ENCODE data around the gene CCDC77. TPM values are rescaled to one million over a fixed set of nuclear protein-coding genes. Genes with fewer than 3 reads are reported as not detected.

CCDC77 gene
- total and polyA plus RNA-seq, 2 experiments from 2014 or later = 24.7 to 26.7 TPM

DNA sequence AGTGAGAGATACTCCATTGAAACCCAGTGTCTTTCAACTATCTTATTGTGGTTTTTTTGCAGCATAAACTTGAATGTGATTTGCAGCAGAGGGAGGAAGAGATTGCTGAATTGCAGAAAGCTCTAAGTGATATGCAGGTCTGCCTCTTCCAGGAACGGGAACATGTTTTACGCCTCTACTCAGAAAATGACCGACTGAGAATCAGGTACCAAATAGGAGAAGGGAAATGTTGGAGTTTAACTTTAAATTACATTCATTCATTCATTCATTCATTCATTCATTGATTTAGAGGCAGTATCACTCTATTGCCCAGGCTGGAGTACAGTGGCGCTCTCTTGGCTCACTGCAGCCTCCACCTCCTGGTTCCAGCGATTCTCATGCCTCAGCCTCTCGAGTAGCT is 17.0 kb downstream of the CCDC77 start:
- no peaks in the 10 kb centered on the region for H3K27me3 Mint-ChIP-seq (ENCODE audit: insufficient read depth, low read depth, poor library complexity)
- Histone ChIP-seq H3K9me2 (ENCODE audit: insufficient read depth) (no peaks in the 10 kb centered on the region), H3K36me3 (ENCODE audit: insufficient read depth) (peaks cover 35% of the 10 kb centered on the region), H2AFZ (no peak overlapping the region), H3K4me3 (no peak overlapping the region), H4K20me1 (replicated peaks; ENCODE audit: insufficient read depth) (no peaks in the 10 kb centered on the region; the same call in 1 of the 2 replicates), H3F3A (replicated peaks; ENCODE audit: low read depth) (peaks cover 4% of the 10 kb centered on the region; the same call in 1 of the 2 replicates), H3K27me3 (ENCODE audit: insufficient read depth) (no peaks in the 10 kb centered on the region), H3K79me2 (replicated peaks; ENCODE audit: insufficient read depth) (no peaks in the 10 kb centered on the region), H3K27ac (ENCODE audit: low read depth) (no peak overlapping the region), H3K4me2 (no peak overlapping the region), H3K4me1 (ENCODE audit: insufficient read depth) (no peaks in the 10 kb centered on the region)
- no peaks in the 10 kb centered on the region; the same call in 2 of the 3 replicates for H3K9me3 Mint-ChIP-seq
- H3K27ac Mint-ChIP-seq = no peak overlapping the region
- H3K4me1 Mint-ChIP-seq = no peaks in the 10 kb centered on the region
- H3K36me3 Mint-ChIP-seq (ENCODE audit: low read depth) = peaks cover 60% of the 10 kb centered on the region
- TF ChIP-seq ZNF114 (CRISPR knock-in tag; IDR thresholded peaks at IDR 0.05) (no peak), POLR2AphosphoS5 (IDR thresholded peaks at IDR 0.05; ENCODE audit: low read depth) (no peak), CREB1 (CRISPR knock-in tag; IDR thresholded peaks at IDR 0.05; ENCODE audit: low read depth) (no peak), ZNF331 (CRISPR knock-in tag; IDR thresholded peaks at IDR 0.05; ENCODE audit: low read depth) (no peak), STAT1 (IDR thresholded peaks at IDR 0.05; ENCODE audit: unreplicated experiment) (no peak), EZH2phosphoT487 (IDR thresholded peaks at IDR 0.05; ENCODE audit: unreplicated experiment) (no peak), JUNB (IDR thresholded peaks at IDR 0.05; ENCODE audit: unreplicated experiment) (no peak), NANOG (IDR thresholded peaks at IDR 0.05; ENCODE audit: borderline replicate concordance) (no peak), EZH2 (IDR thresholded peaks at IDR 0.05; ENCODE audit: low read depth, unreplicated experiment) (no peak)
- TF ChIP-seq, protein P1, sequence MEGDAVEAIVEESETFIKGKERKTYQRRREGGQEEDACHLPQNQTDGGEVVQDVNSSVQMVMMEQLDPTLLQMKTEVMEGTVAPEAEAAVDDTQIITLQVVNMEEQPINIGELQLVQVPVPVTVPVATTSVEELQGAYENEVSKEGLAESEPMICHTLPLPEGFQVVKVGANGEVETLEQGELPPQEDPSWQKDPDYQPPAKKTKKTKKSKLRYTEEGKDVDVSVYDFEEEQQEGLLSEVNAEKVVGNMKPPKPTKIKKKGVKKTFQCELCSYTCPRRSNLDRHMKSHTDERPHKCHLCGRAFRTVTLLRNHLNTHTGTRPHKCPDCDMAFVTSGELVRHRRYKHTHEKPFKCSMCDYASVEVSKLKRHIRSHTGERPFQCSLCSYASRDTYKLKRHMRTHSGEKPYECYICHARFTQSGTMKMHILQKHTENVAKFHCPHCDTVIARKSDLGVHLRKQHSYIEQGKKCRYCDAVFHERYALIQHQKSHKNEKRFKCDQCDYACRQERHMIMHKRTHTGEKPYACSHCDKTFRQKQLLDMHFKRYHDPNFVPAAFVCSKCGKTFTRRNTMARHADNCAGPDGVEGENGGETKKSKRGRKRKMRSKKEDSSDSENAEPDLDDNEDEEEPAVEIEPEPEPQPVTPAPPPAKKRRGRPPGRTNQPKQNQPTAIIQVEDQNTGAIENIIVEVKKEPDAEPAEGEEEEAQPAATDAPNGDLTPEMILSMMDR (conservative IDR thresholded peaks at IDR 0.05; ENCODE audit: low read depth in 2 of 2) = no peak
- TF ChIP-seq, protein P2, sequence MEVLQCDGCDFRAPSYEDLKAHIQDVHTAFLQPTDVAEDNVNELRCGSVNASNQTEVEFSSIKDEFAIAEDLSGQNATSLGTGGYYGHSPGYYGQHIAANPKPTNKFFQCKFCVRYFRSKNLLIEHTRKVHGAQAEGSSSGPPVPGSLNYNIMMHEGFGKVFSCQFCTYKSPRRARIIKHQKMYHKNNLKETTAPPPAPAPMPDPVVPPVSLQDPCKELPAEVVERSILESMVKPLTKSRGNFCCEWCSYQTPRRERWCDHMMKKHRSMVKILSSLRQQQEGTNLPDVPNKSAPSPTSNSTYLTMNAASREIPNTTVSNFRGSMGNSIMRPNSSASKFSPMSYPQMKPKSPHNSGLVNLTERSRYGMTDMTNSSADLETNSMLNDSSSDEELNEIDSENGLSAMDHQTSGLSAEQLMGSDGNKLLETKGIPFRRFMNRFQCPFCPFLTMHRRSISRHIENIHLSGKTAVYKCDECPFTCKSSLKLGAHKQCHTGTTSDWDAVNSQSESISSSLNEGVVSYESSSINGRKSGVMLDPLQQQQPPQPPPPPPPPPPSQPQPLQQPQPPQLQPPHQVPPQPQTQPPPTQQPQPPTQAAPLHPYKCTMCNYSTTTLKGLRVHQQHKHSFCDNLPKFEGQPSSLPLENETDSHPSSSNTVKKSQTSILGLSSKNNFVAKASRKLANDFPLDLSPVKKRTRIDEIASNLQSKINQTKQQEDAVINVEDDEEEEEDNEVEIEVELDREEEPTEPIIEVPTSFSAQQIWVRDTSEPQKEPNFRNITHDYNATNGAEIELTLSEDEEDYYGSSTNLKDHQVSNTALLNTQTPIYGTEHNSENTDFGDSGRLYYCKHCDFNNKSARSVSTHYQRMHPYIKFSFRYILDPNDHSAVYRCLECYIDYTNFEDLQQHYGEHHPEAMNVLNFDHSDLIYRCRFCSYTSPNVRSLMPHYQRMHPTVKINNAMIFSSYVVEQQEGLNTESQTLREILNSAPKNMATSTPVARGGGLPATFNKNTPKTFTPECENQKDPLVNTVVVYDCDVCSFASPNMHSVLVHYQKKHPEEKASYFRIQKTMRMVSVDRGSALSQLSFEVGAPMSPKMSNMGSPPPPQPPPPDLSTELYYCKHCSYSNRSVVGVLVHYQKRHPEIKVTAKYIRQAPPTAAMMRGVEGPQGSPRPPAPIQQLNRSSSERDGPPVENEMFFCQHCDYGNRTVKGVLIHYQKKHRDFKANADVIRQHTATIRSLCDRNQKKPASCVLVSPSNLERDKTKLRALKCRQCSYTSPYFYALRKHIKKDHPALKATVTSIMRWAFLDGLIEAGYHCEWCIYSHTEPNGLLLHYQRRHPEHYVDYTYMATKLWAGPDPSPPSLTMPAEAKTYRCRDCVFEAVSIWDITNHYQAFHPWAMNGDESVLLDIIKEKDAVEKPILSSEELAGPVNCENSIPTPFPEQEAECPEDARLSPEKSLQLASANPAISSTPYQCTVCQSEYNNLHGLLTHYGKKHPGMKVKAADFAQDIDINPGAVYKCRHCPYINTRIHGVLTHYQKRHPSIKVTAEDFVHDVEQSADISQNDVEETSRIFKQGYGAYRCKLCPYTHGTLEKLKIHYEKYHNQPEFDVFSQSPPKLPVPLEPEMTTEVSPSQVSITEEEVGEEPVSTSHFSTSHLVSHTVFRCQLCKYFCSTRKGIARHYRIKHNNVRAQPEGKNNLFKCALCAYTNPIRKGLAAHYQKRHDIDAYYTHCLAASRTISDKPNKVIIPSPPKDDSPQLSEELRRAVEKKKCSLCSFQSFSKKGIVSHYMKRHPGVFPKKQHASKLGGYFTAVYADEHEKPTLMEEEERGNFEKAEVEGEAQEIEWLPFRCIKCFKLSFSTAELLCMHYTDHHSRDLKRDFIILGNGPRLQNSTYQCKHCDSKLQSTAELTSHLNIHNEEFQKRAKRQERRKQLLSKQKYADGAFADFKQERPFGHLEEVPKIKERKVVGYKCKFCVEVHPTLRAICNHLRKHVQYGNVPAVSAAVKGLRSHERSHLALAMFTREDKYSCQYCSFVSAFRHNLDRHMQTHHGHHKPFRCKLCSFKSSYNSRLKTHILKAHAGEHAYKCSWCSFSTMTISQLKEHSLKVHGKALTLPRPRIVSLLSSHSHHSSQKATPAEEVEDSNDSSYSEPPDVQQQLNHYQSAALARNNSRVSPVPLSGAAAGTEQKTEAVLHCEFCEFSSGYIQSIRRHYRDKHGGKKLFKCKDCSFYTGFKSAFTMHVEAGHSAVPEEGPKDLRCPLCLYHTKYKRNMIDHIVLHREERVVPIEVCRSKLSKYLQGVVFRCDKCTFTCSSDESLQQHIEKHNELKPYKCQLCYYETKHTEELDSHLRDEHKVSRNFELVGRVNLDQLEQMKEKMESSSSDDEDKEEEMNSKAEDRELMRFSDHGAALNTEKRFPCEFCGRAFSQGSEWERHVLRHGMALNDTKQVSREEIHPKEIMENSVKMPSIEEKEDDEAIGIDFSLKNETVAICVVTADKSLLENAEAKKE (CRISPR knock-in tag; IDR thresholded peaks at IDR 0.05) = no peak
- TF ChIP-seq, protein P3, sequence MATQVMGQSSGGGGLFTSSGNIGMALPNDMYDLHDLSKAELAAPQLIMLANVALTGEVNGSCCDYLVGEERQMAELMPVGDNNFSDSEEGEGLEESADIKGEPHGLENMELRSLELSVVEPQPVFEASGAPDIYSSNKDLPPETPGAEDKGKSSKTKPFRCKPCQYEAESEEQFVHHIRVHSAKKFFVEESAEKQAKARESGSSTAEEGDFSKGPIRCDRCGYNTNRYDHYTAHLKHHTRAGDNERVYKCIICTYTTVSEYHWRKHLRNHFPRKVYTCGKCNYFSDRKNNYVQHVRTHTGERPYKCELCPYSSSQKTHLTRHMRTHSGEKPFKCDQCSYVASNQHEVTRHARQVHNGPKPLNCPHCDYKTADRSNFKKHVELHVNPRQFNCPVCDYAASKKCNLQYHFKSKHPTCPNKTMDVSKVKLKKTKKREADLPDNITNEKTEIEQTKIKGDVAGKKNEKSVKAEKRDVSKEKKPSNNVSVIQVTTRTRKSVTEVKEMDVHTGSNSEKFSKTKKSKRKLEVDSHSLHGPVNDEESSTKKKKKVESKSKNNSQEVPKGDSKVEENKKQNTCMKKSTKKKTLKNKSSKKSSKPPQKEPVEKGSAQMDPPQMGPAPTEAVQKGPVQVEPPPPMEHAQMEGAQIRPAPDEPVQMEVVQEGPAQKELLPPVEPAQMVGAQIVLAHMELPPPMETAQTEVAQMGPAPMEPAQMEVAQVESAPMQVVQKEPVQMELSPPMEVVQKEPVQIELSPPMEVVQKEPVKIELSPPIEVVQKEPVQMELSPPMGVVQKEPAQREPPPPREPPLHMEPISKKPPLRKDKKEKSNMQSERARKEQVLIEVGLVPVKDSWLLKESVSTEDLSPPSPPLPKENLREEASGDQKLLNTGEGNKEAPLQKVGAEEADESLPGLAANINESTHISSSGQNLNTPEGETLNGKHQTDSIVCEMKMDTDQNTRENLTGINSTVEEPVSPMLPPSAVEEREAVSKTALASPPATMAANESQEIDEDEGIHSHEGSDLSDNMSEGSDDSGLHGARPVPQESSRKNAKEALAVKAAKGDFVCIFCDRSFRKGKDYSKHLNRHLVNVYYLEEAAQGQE (IDR thresholded peaks at IDR 0.05; ENCODE audit: unreplicated experiment) = no peak
- TF ChIP-seq, protein P4, sequence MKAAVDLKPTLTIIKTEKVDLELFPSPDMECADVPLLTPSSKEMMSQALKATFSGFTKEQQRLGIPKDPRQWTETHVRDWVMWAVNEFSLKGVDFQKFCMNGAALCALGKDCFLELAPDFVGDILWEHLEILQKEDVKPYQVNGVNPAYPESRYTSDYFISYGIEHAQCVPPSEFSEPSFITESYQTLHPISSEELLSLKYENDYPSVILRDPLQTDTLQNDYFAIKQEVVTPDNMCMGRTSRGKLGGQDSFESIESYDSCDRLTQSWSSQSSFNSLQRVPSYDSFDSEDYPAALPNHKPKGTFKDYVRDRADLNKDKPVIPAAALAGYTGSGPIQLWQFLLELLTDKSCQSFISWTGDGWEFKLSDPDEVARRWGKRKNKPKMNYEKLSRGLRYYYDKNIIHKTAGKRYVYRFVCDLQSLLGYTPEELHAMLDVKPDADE (IDR thresholded peaks at IDR 0.05) = no peak
- ATAC-seq (no peak), DNase-seq (ENCODE audit: low spot score) (no peak)
- H3K4me3 Mint-ChIP-seq = no peak overlapping the region

Data from GM23338 (cell line).